Progenitor cell of endocrine pancreas (in vitro differentiated cells): ENCODE measurements around the gene ARHGAP8. TPM values are rescaled to one million over a fixed set of nuclear protein-coding genes. Genes with fewer than 3 reads are reported as not detected.

Source experiments
- DNase-seq: peaks from one replicate; pipeline ENCODE4 v3.0.0; 2021; ENCODE audit warnings: low spot score; ENCODE audit not compliant: unreplicated experiment
- H3K27ac Mint-ChIP-seq: 2 replicates; pipeline ENCODE4 v1.8.0; 2021; ENCODE audit warnings: mild to moderate bottlenecking, moderate library complexity, mixed read lengths
- H3K27me3 Mint-ChIP-seq: 2 replicates; pipeline ENCODE4 v1.8.0; 2021; ENCODE audit warnings: mixed read lengths
- H3K36me3 Mint-ChIP-seq: 2 replicates; pipeline ENCODE4 v1.8.0; 2022; ENCODE audit warnings: mixed read lengths; ENCODE audit not compliant: insufficient read depth
- H3K4me1 Mint-ChIP-seq: 2 replicates; pipeline ENCODE4 v1.8.0; 2021; ENCODE audit warnings: low read depth, mixed read lengths
- H3K4me3 Mint-ChIP-seq: 2 replicates; pipeline ENCODE4 v1.8.0; 2021; ENCODE audit warnings: low read depth, mild to moderate bottlenecking, moderate library complexity, mixed read lengths
- H3K9me3 Mint-ChIP-seq: 2 replicates; pipeline ENCODE4 v1.8.0; 2021; ENCODE audit warnings: low read depth, mixed read lengths
- total RNA-seq: library from RNA; stranded (reverse); gene quantifications from 2 replicates; pipeline ENCODE4 v1.2.1, GENCODE V29; 2021
- TF ChIP-seq, protein P1 (sequence below): fragments of 200-600 bp; sonication (generic); IDR thresholded peaks from one replicate; pipeline ENCODE4 v1.5.0; 2021; ENCODE audit warnings: antibody characterized with exemption, mild to moderate bottlenecking; ENCODE audit not compliant: unreplicated experiment

The ARHGAP8 gene
- total RNA-seq, 1 donor from 2014 or later, result 100 TPM

- DNase-seq, result no peak
- Mint-ChIP-seq H3K4me3 (no peak overlapping the region), H3K27me3 (no peaks in the 10 kb centered on the region), H3K27ac (no peak overlapping the region), H3K9me3 (no peaks in the 10 kb centered on the region), H3K4me1 (peaks cover 2% of the 10 kb centered on the region), H3K36me3 (no peaks in the 10 kb centered on the region)
- TF ChIP-seq, protein P1, sequence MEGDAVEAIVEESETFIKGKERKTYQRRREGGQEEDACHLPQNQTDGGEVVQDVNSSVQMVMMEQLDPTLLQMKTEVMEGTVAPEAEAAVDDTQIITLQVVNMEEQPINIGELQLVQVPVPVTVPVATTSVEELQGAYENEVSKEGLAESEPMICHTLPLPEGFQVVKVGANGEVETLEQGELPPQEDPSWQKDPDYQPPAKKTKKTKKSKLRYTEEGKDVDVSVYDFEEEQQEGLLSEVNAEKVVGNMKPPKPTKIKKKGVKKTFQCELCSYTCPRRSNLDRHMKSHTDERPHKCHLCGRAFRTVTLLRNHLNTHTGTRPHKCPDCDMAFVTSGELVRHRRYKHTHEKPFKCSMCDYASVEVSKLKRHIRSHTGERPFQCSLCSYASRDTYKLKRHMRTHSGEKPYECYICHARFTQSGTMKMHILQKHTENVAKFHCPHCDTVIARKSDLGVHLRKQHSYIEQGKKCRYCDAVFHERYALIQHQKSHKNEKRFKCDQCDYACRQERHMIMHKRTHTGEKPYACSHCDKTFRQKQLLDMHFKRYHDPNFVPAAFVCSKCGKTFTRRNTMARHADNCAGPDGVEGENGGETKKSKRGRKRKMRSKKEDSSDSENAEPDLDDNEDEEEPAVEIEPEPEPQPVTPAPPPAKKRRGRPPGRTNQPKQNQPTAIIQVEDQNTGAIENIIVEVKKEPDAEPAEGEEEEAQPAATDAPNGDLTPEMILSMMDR, result no peak
Measured at GRCh38 chr22:44726439-44726838, 25.9 kb upstream of the ARHGAP8 start.

- Mint-ChIP-seq H3K27me3 (no peaks in the 10 kb centered on the region), H3K27ac (no peak overlapping the region), H3K9me3 (no peaks in the 10 kb centered on the region), H3K36me3 (no peaks in the 10 kb centered on the region), H3K4me1 (peaks cover 2% of the 10 kb centered on the region), H3K4me3 (no peak overlapping the region)
- no peak for DNase-seq
- TF ChIP-seq, protein P1, result no peak
Measured at GRCh38 chr22:44727148-44727547, 25.2 kb upstream of the ARHGAP8 start.

DNA sequence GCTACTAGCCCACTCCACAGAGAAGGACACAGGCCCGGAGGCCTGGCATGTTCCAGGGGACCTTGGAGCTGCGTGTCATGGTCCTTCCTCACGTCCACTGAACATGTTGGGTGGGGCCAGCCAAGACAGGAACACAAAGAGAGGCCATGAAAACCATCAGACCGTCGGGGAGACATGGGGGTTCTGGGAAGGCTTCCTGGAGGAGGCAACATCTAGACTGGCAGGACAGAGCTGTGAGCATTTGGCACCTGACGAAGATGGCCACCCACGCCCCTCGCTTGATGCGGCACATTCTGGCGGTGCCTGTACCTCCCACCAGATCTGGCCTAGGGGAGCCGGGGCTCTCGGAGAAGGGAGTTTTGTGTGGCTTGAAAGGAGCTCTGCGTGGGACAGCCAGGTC, 24.7 kb upstream of the ARHGAP8 start:
- H3K36me3 Mint-ChIP-seq, result no peaks in the 10 kb centered on the region
- no peaks in the 10 kb centered on the region for H3K9me3 Mint-ChIP-seq
- DNase-seq, result no peak
- peaks cover 2% of the 10 kb centered on the region for H3K4me1 Mint-ChIP-seq
- TF ChIP-seq, protein P1, result no peak
- no peak overlapping the region for H3K4me3 Mint-ChIP-seq
- no peak overlapping the region for H3K27ac Mint-ChIP-seq
- H3K27me3 Mint-ChIP-seq, result no peaks in the 10 kb centered on the region

DNA sequence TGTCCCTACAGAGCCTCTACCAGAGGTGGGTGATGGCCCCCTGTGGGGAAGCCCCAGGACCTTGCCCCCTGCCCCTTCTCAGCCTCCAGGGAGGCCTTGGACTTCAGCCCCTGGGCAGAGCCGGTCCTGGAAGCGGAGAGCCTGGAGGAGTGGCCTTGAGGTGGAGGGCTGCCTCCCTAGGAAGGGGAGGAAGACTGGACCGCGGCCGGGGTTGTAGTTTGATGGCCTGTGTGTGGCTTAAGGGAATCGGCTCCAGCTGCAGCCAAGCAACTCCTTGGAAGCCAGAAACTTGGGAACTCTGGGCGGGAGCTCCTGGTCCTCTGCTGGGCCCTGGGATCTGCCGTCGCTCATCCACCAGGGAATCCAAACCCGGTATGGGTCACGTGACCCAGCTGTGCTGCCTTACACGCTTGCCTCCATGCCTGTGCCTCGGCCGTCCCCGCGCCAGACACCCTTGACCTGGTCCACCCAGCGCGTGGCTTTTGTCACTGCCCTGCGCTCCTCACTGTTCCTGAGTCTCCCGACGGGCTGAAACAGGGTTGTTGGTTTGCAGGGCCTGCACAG, 23.5 kb upstream of the ARHGAP8 start:
- Mint-ChIP-seq H3K4me1 (peaks cover 2% of the 10 kb centered on the region), H3K36me3 (no peaks in the 10 kb centered on the region), H3K27ac (no peak overlapping the region), H3K9me3 (no peaks in the 10 kb centered on the region), H3K4me3 (no peak overlapping the region), H3K27me3 (no peaks in the 10 kb centered on the region)
- TF ChIP-seq, protein P1, result no peak
- DNase-seq, result no peak

- H3K27ac Mint-ChIP-seq, result no peak overlapping the region
- DNase-seq, result no peak
- no peaks in the 10 kb centered on the region for H3K9me3 Mint-ChIP-seq
- H3K4me3 Mint-ChIP-seq, result no peak overlapping the region
- H3K4me1 Mint-ChIP-seq, result peaks cover 1% of the 10 kb centered on the region
- H3K36me3 Mint-ChIP-seq, result no peaks in the 10 kb centered on the region
- TF ChIP-seq, protein P1, result no peak
- H3K27me3 Mint-ChIP-seq, result no peaks in the 10 kb centered on the region
Measured at GRCh38 chr22:44729391-44730021, 22.9 kb upstream of the ARHGAP8 start.
